NCI-H2171 treated with DMSO at 0.1 percent for 48 hours (cell line): ENCODE measurements around the gene GRIK4.

Source experiments
- DNase-seq: peaks from one replicate; lab custom pipeline; 2025; lab: John Stamatoyannopoulos, UW

The GRIK4 gene

GRCh38 chr11:120525261-120526171, 14.0 kb downstream of the GRIK4 start:
- no peak for DNase-seq

GRCh38 chr11:120526241-120526640, 14.7 kb downstream of the GRIK4 start:
- no peak for DNase-seq

GRCh38 chr11:120527111-120527761, 15.7 kb downstream of the GRIK4 start:
- peak; percentile 9 for DNase-seq

GRCh38 chr11:120528749-120529148, 17.2 kb downstream of the GRIK4 start:
- no peak for DNase-seq

GRCh38 chr11:120529214-120529613, 17.7 kb downstream of the GRIK4 start:
- DNase-seq = no peak

GRCh38 chr11:120529911-120530310, 18.4 kb downstream of the GRIK4 start:
- DNase-seq = no peak

- DNase-seq = no peak
Measured at GRCh38 chr11:120532082-120532831, 20.7 kb downstream of the GRIK4 start.

- DNase-seq = no peak
Measured at GRCh38 chr11:120532832-120533196, 21.3 kb downstream of the GRIK4 start.

- DNase-seq = no peak
Measured at GRCh38 chr11:120536091-120536796, 24.7 kb downstream of the GRIK4 start.

- DNase-seq = no peak
Measured at GRCh38 chr11:120536797-120537169, 25.2 kb downstream of the GRIK4 start.

GRCh38 chr11:120537996-120538395, 26.4 kb downstream of the GRIK4 start:
- no peak for DNase-seq

- no peak for DNase-seq
Measured at GRCh38 chr11:120538707-120539106, 27.2 kb downstream of the GRIK4 start.

- DNase-seq = peak; percentile 91
Measured at GRCh38 chr11:120539667-120540369, 28.3 kb downstream of the GRIK4 start.

GRCh38 chr11:120540744-120541465, 29.4 kb downstream of the GRIK4 start:
- peak; percentile 28 for DNase-seq

- no peak for DNase-seq
Measured at GRCh38 chr11:120543521-120544215, 32.1 kb downstream of the GRIK4 start.

GRCh38 chr11:120545813-120546212, 34.3 kb downstream of the GRIK4 start:
- no peak for DNase-seq

GRCh38 chr11:120546312-120547205, 35.0 kb downstream of the GRIK4 start:
- no peak for DNase-seq

GRCh38 chr11:120547316-120547715, 35.8 kb downstream of the GRIK4 start:
- DNase-seq = no peak
